ENCODE measurements around the gene SRD5A3.

DNA sequence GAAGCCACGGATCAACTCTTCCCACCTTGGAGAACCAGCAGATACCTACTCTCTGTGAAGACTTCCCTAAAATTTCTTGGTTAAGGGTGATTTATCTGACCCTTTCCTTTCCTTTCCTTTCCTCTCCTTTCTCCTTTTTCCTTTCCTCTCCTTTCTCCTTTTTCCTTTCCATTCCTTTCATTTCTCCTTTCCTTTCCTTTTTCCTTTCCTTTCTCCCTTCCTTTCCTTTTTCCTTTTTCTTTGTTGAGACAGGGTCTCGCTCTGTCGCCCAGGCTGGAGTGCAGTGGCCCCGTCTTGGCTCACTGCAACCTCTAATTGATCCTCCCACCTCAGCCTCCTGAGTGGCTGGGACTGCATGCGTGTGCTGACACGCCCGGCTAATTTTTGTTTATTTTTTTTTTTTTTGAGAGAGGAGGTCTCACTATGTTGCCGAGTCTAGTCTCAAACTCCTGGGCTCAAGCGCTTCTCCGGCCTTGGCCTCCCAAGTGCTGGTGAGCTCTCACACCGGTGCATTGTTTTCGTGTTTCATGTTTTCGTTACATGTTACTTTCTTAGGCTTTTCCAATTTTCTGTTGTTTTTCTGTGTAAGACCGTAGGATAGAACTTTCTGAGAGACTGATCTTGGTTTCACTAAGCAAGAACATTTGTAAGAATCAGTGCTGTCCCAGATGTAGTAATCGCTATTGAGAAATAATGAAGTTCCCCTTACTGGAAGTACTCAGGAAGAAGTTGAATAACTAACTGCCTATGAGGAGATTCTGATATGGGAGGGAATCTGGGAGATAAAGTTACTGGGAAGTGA lies 51.7 kb downstream of the SRD5A3 start:
- TF ChIP-seq, protein P1, sequence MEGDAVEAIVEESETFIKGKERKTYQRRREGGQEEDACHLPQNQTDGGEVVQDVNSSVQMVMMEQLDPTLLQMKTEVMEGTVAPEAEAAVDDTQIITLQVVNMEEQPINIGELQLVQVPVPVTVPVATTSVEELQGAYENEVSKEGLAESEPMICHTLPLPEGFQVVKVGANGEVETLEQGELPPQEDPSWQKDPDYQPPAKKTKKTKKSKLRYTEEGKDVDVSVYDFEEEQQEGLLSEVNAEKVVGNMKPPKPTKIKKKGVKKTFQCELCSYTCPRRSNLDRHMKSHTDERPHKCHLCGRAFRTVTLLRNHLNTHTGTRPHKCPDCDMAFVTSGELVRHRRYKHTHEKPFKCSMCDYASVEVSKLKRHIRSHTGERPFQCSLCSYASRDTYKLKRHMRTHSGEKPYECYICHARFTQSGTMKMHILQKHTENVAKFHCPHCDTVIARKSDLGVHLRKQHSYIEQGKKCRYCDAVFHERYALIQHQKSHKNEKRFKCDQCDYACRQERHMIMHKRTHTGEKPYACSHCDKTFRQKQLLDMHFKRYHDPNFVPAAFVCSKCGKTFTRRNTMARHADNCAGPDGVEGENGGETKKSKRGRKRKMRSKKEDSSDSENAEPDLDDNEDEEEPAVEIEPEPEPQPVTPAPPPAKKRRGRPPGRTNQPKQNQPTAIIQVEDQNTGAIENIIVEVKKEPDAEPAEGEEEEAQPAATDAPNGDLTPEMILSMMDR (IDR thresholded peaks at IDR 0.05; ENCODE audit: low read depth, low read length): no peak
- no peak for TF ChIP-seq EZH2phosphoT487 (IDR thresholded peaks at IDR 0.05; ENCODE audit: low read depth)
